Hindlimb muscle (tissue), 1 donor: ENCODE data around the gene ADD3. TPM values are rescaled to one million over a fixed set of nuclear protein-coding genes. Genes with fewer than 3 reads are reported as not detected.
"Not testable (repeated sequence)": the region's sequence is repeated elsewhere in the genome, so short reads cannot be mapped to it uniquely, and the experiment has no call there.

Experiments used
- DNase-seq: peaks from one replicate; pipeline ENCODE4 v3.0.0-alpha.2; 2013
- polyA plus RNA-seq: library from polyadenylated mRNA; unstranded; fragments of 120-200 nt; gene quantifications from one replicate; pipeline ENCODE4 v1.2.1, GENCODE V29; 2013; ENCODE audit not compliant: insufficient read length

Gene ADD3
- polyA plus RNA-seq, 1 donor, result 101 TPM

GRCh38 chr10:110035070-110035921, 27.5 kb downstream of the ADD3 start:
- DNase-seq, result no peak

GRCh38 chr10:110036640-110037039, 28.9 kb downstream of the ADD3 start:
- DNase-seq, result no peak

- DNase-seq, result no peak
These were observed 31.5 kb downstream of the ADD3 start for GRCh38 chr10:110039254-110039653.

GRCh38 chr10:110040108-110040507, 32.3 kb downstream of the ADD3 start:
- DNase-seq, result no peak

- no peak for DNase-seq
These were observed 33.1 kb downstream of the ADD3 start for GRCh38 chr10:110040767-110041478.

- no peak for DNase-seq
These were observed 33.7 kb downstream of the ADD3 start for GRCh38 chr10:110041479-110041829.

GRCh38 chr10:110042181-110042580, 34.4 kb downstream of the ADD3 start:
- DNase-seq, result no peak

- no peak for DNase-seq
These were observed 35.1 kb downstream of the ADD3 start for GRCh38 chr10:110042891-110043290.

GRCh38 chr10:110044681-110045080, 36.9 kb downstream of the ADD3 start:
- no peak for DNase-seq

GRCh38 chr10:110045772-110046171, 38.0 kb downstream of the ADD3 start:
- DNase-seq, result no peak

- DNase-seq, result not testable (repeated sequence)
These were observed 40.4 kb downstream of the ADD3 start for GRCh38 chr10:110048145-110048544.

GRCh38 chr10:110048781-110049180, 41.0 kb downstream of the ADD3 start:
- no peak for DNase-seq

- DNase-seq, result not testable (repeated sequence)
These were observed 42.3 kb downstream of the ADD3 start for GRCh38 chr10:110049889-110050591.

- DNase-seq, result no peak
These were observed 43.7 kb downstream of the ADD3 start for GRCh38 chr10:110051487-110051886.

GRCh38 chr10:110052916-110053315, 45.1 kb downstream of the ADD3 start:
- no peak for DNase-seq

- no peak for DNase-seq
These were observed 49.0 kb downstream of the ADD3 start for GRCh38 chr10:110056822-110057221.

GRCh38 chr10:110057456-110057855, 49.7 kb downstream of the ADD3 start:
- DNase-seq, result no peak

- no peak for DNase-seq
These were observed 50.4 kb downstream of the ADD3 start for GRCh38 chr10:110058212-110058611.

- DNase-seq, result no peak
These were observed 52.1 kb downstream of the ADD3 start for GRCh38 chr10:110059925-110060324.

GRCh38 chr10:110061687-110062086, 53.9 kb downstream of the ADD3 start:
- no peak for DNase-seq

- no peak for DNase-seq
These were observed 57.5 kb downstream of the ADD3 start for GRCh38 chr10:110065269-110065668.

GRCh38 chr10:110067960-110068770, 60.4 kb downstream of the ADD3 start:
- no peak for DNase-seq
